DND-41 (cell line): Measurements from ENCODE around the gene ZMIZ1.

Experiments used
- ATAC-seq: fragments of 200-7000 bp; cut with Tn5 transposase; 3 replicates; pipeline ENCODE4 v1.9.1; 2021; ENCODE audit warnings: low read depth; ENCODE audit not compliant: insufficient read depth
- DNase-seq: peaks from one replicate; pipeline ENCODE4 v3.0.0-alpha.2; 2020
- H2AFZ ChIP-seq: 2 replicates; pipeline ENCODE4 v1.6.0; 2012; ENCODE audit warnings: low read depth, low read length
- H3K27ac ChIP-seq: 2 replicates; pipeline ENCODE4 v1.5.1; 2012; ENCODE audit warnings: low read length, inconsistent platforms
- H3K27me3 ChIP-seq: fragments of 200-600 bp; sonication (generic); 2 replicates; pipeline ENCODE4 v1.6.0; 2012; ENCODE audit warnings: low read length, mild to moderate bottlenecking, inconsistent platforms; ENCODE audit not compliant: insufficient read depth, poor library complexity
- H3K36me3 ChIP-seq: 2 replicates; pipeline ENCODE4 v1.5.1; 2012; ENCODE audit warnings: low read length, inconsistent platforms; ENCODE audit not compliant: insufficient read depth
- H3K4me1 ChIP-seq: 2 replicates; pipeline ENCODE4 v1.5.1; 2012; ENCODE audit warnings: mild to moderate bottlenecking, low read length; ENCODE audit not compliant: insufficient read depth
- H3K4me2 ChIP-seq: 2 replicates; pipeline ENCODE4 v1.6.0; 2012; ENCODE audit warnings: mild to moderate bottlenecking, moderate library complexity, low read length, inconsistent platforms; ENCODE audit not compliant: insufficient read depth
- H3K4me3 ChIP-seq, 2 experiments: fragments of 200-600 bp in 1 of 2; shearing (Covaris generic) in 1 of 2; 2 replicates each; pipeline ENCODE4 v1.5.1; 2012 to 2016; ENCODE audit warnings: inconsistent platforms in 2 of 2, low read length in 2 of 2, mild to moderate bottlenecking in 2 of 2, low read depth in 1 of 2, moderate library complexity in 1 of 2
- H3K79me2 ChIP-seq: 2 replicates; pipeline ENCODE4 v1.6.0; 2012; ENCODE audit warnings: low read length, inconsistent platforms; ENCODE audit not compliant: insufficient read depth
- H3K9ac ChIP-seq: 2 replicates; pipeline ENCODE4 v1.6.0; 2012; ENCODE audit warnings: low read depth, mild to moderate bottlenecking, inconsistent platforms, low read length, moderate library complexity
- H3K9me3 ChIP-seq: 2 replicates; pipeline ENCODE4 v1.5.1; 2012; ENCODE audit warnings: low read length, moderate library complexity, mild to moderate bottlenecking, inconsistent platforms; ENCODE audit not compliant: insufficient read depth, severe bottlenecking
- H4K20me1 ChIP-seq: 2 replicates; pipeline ENCODE4 v1.6.0; 2012; ENCODE audit warnings: low read length; ENCODE audit not compliant: insufficient read depth
- EZH2 ChIP-seq: IDR thresholded peaks from 3 replicates; pipeline ENCODE4 v1.6.1; 2012; ENCODE audit warnings: borderline replicate concordance, low read depth, mild to moderate bottlenecking, moderate library complexity, low read length, inconsistent platforms; ENCODE audit not compliant: severe bottlenecking
- TF ChIP-seq, protein P1 (sequence below): IDR thresholded peaks from 2 replicates; pipeline ENCODE4 v1.5.1; 2012; ENCODE audit warnings: borderline replicate concordance, low read length, moderate library complexity, mild to moderate bottlenecking; ENCODE audit not compliant: poor library complexity, severe bottlenecking; ENCODE audit errors: extremely low read depth

Gene ZMIZ1

DNA sequence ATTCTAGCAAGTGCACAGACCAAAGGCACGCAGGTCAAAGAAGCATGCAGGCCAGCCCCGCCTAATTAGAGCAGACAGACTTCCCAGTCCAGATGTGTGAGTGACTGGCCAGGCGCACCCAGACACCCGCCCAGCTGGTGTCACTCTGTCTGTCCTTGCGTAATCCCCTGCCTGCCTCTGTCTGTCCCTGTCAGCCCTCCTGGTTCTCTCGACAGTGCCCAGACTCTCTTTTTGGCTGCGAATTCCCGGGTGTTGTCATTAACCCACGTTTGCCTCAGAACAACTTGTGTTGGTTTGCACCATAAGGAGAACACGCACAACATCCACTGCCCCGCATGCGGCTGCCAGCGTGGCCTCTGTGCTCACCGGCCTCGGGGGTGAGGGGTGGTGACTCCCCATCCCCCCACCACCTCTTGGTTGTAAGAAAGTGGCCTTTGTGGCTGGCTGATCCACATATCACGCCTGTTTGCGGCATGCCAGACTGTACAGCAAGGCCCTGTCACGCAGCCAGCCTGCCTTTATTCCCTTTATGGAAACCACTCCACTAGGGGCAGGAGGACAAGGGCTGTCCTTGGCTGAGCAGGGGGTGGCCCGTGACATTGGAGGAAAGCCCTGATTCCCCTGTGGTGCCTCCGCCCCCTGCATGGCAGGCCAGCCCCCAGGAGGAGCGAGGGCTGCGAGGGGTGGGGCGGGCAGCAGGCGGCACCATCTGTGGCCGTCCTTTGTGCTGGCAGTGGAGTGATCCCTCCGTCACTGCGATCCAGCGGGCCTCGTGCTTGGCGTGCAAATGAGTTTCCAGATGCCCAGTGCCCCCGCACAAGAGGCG lies 205.7 kb downstream of the ZMIZ1 start:
- H3K27me3 ChIP-seq: no peaks in the 10 kb centered on the region
- no peak for DNase-seq
- no peak overlapping the region for H3K4me3 ChIP-seq
- H3K79me2 ChIP-seq: no peaks in the 10 kb centered on the region
- H3K4me2 ChIP-seq: no peak overlapping the region
- peaks cover 25% of the 10 kb centered on the region for H3K36me3 ChIP-seq
- H3K4me1 ChIP-seq: no peaks in the 10 kb centered on the region
- no peaks in the 10 kb centered on the region for H3K9me3 ChIP-seq
- H4K20me1 ChIP-seq: peaks cover 29% of the 10 kb centered on the region
- no peak for ATAC-seq
- H3K27ac ChIP-seq: no peak overlapping the region
- TF ChIP-seq EZH2: no peak
- TF ChIP-seq, protein P1, sequence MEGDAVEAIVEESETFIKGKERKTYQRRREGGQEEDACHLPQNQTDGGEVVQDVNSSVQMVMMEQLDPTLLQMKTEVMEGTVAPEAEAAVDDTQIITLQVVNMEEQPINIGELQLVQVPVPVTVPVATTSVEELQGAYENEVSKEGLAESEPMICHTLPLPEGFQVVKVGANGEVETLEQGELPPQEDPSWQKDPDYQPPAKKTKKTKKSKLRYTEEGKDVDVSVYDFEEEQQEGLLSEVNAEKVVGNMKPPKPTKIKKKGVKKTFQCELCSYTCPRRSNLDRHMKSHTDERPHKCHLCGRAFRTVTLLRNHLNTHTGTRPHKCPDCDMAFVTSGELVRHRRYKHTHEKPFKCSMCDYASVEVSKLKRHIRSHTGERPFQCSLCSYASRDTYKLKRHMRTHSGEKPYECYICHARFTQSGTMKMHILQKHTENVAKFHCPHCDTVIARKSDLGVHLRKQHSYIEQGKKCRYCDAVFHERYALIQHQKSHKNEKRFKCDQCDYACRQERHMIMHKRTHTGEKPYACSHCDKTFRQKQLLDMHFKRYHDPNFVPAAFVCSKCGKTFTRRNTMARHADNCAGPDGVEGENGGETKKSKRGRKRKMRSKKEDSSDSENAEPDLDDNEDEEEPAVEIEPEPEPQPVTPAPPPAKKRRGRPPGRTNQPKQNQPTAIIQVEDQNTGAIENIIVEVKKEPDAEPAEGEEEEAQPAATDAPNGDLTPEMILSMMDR: no peak
- no peak overlapping the region for H2AFZ ChIP-seq
- no peak overlapping the region for H3K9ac ChIP-seq

DNA sequence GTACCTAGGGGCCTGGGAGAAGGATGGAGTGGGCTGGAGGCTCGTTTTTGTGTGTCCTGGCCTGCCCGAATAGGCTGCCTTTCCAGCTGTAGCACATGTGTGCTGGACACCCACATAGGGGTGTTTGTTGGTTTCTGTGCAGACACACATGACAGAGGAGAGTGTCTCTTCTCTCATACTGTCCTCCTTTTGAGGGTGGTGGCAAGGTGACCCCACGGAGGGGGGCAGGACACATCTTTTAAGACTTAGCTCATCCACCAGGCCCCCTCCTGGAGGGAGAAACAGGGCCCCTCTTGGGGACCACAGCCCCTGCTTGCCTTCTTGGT lies 206.3 kb downstream of the ZMIZ1 start:
- no peak overlapping the region for H2AFZ ChIP-seq
- no peak for TF ChIP-seq EZH2
- TF ChIP-seq, protein P1: no peak
- no peak overlapping the region for H3K4me3 ChIP-seq
- peaks cover 20% of the 10 kb centered on the region for H3K36me3 ChIP-seq
- no peaks in the 10 kb centered on the region for H3K79me2 ChIP-seq
- ATAC-seq (no peak), DNase-seq (no peak)
- H3K27ac ChIP-seq: no peak overlapping the region
- H3K9me3 ChIP-seq: no peaks in the 10 kb centered on the region
- H3K27me3 ChIP-seq: no peaks in the 10 kb centered on the region
- no peaks in the 10 kb centered on the region for H3K4me1 ChIP-seq
- H3K9ac ChIP-seq: no peak overlapping the region
- no peak overlapping the region for H3K4me2 ChIP-seq
- H4K20me1 ChIP-seq: peaks cover 24% of the 10 kb centered on the region

DNA sequence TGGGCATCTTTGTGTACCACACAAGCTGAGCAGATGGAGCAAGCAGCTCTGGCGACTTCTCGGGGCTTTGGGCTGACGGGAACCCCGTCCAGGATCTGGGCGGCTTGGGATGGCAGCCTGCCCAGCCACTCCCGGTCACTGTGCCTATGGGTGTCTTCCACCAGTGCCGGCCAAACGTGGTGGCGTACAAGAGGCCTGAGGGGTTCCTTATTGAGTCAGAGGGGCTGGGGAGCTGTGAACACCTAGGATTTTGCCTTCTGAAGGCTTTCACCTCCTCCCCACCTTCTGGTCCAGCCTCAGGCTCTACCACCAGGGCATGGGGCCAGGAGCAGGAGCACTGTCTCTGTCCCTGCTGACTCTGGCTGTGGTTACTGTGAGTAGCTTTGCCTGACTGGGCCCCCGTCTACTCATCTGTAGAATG lies 206.7 kb downstream of the ZMIZ1 start:
- DNase-seq: no peak
- Histone ChIP-seq H3K9ac (no peak overlapping the region), H3K9me3 (no peaks in the 10 kb centered on the region), H3K27ac (no peak overlapping the region), H3K36me3 (peaks cover 23% of the 10 kb centered on the region), H3K4me1 (no peaks in the 10 kb centered on the region), H4K20me1 (peaks cover 23% of the 10 kb centered on the region), H2AFZ (no peak overlapping the region), H3K4me3 (no peak overlapping the region), H3K27me3 (no peaks in the 10 kb centered on the region), H3K4me2 (no peak overlapping the region), H3K79me2 (no peaks in the 10 kb centered on the region)
- TF ChIP-seq, protein P1: no peak
- TF ChIP-seq EZH2: no peak
- no peak for ATAC-seq
